ENCODE data around the gene SPCS3.
"Not testable (repeated sequence)": the region's sequence is repeated elsewhere in the genome, so short reads cannot be mapped to it uniquely, and the experiment has no call there.

SPCS3 gene

DNA sequence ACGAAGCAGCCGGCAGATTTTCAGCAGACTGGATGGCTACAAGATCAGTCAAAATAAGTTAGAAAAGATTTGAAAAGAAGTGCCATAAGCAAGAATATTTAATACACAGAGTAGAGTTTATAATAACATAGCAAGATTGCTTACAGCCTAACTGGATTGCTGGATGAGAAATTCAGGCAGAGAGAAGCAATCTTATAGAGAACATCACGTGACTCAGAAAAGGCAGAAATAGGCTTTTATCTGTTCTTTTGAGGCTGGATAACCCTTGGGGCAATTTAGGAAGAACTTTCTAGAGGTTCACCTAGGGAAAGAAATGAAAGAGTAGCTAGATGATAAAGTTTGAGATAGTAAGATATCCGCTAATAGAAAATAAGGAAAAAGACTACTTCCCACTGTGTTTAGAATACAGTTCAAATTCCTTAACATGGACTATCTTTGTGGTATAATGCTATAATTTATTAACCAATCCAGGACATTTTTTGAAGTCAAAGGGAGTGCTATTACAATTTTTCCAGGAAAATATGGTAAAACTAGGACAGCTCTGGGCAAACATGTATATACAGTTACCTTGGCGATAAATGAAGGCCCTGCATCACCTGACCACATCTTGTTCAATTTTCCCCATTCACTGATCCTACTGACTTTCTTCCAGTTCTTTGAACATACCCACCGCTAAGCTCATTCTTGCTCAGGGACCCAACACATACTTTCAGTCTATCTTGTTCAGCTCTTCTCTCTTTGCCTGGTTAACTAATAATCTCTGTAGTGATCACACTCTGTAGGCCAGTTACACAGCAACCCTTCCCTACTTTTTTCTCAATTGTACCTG, 12.7 kb upstream of the SPCS3 start:
- DNase-seq = no peak

DNA sequence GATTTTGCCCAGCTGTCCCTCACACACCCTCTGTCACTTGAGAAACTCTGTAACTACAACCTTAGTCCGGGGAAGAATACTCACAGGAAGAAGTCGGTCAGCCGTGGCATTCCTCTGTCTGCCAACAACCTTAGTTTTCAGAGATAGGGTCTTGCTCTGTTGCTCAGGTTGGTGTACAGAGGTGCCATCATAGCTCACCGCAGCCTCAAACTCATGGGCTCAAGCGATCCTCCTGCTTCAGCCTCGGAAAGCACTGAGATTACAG, 12.2 kb upstream of the SPCS3 start:
- no peak for DNase-seq

DNA sequence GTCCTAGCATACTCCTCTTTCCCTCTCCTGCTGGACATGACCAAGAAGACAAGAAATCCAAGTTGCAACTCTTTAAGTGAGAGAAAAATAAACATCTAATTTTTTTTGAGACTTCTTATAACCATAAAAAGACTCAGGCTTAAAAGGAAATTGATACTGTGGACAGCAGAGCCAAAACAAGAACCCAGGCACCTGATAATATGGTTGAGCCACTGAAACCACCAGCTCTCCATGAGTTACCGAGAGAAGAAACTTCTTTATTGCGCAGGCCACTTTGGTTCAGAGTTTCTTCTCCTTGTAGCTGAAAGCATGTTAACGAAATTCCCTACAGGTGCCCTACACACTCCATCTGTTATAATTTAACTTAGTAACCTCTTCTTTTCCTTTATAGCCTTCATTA, 11.3 kb upstream of the SPCS3 start:
- no peak for DNase-seq

GRCh38 chr4:176309046-176309445, 10.7 kb upstream of the SPCS3 start:
- no peak for DNase-seq

DNA sequence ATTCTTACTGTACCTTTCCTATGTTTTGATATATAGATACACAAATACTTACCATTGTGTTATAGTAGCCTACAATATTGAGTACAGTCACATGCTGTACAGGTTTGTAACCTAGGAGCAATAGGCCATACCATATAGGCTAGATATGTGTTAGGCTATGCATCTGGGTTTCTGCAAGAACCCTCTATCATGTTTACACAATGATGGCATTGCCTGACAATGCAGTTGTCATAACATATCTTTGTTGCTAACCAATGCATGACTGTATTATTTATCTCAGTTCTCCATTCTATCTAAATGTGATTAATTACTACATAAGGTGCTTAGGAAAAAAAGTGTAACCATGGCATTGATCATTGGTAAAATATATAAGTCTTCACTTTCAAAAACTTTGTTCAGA, 10.0 kb upstream of the SPCS3 start:
- DNase-seq = no peak

GRCh38 chr4:176313596-176314336, 6.0 kb upstream of the SPCS3 start:
- DNase-seq = no peak

- no peak for DNase-seq
These were observed 539 bp upstream of the SPCS3 start for GRCh38 chr4:176319151-176319703.

GRCh38 chr4:176320340-176320975, 692 bp downstream of the SPCS3 start:
- DNase-seq = peak; percentile 79

GRCh38 chr4:176320976-176321361, 1.2 kb downstream of the SPCS3 start:
- DNase-seq = no peak

GRCh38 chr4:176321589-176321988, 1.8 kb downstream of the SPCS3 start:
- DNase-seq = no peak

GRCh38 chr4:176323511-176324160, 3.9 kb downstream of the SPCS3 start:
- no peak for DNase-seq

- DNase-seq = not testable (repeated sequence)
These were observed 5.1 kb downstream of the SPCS3 start for GRCh38 chr4:176324876-176325275.

GRCh38 chr4:176333076-176333475, 13.3 kb downstream of the SPCS3 start:
- DNase-seq = no peak

GRCh38 chr4:176334066-176334465, 14.3 kb downstream of the SPCS3 start:
- no peak for DNase-seq

GRCh38 chr4:176335421-176335820, 15.7 kb downstream of the SPCS3 start:
- no peak for DNase-seq

DNA sequence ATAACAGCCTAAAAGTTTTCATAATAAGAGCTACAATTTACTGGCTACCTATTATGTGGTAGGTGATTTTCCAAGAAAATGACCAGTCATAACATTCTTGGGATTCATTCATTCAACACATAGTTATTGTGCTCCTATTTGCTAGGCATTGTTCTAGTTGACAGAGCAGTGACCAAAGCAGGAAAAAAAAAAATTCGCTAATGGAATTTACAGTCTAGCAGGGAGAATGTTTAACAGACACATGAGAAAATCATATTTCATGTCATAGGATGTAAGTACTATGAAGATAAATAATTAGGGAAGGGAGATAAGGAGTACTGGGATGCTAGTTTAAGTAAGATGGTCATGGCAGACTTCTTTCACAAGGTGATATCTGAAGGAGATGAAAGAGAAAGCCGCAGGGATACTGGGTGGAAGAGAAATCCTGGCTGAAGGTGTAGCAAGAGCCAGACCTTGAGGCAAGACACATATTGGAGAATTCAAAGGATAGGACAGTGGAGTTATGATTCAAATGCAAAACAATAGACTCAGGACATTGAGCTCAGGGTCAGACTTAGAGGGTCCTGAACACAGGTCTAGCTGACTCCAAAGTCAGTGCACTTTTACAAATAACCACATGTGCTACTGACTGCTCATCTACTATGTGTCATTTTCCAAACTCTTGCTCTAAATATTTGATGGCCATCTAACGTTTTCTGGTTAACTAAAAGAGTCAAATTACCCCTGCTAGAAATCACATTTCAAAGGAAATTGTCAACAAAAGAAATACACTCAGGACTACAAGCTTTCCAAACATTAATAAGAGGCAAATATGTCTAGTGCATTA, 20.4 kb downstream of the SPCS3 start:
- no peak for DNase-seq

- no peak for DNase-seq
These were observed 21.3 kb downstream of the SPCS3 start for GRCh38 chr4:176340871-176341685.

DNA sequence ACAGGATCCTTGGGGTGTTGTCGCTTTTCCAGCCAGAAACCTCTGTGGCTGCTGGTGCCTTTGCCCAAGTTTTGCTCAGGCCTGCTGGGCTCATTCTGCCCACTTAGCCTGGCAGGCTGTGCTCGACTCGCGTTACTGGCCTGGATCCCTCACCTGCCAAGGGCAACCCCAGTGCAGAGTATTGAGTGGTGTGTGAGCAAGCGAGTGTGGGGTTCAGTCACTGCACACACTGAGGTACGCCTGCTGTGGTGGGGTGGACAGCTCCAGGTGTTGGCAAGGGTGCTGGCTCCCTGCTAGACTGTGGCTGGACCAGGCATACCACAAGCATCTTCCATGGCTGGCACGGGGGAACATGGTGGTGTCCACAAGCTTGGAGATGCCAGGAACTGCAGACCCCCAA, 22.6 kb downstream of the SPCS3 start:
- DNase-seq = no peak

- DNase-seq = no peak
These were observed 23.5 kb downstream of the SPCS3 start for GRCh38 chr4:176343286-176343685.

- DNase-seq = not testable (repeated sequence)
These were observed 25.6 kb downstream of the SPCS3 start for GRCh38 chr4:176345346-176345745.

DNA sequence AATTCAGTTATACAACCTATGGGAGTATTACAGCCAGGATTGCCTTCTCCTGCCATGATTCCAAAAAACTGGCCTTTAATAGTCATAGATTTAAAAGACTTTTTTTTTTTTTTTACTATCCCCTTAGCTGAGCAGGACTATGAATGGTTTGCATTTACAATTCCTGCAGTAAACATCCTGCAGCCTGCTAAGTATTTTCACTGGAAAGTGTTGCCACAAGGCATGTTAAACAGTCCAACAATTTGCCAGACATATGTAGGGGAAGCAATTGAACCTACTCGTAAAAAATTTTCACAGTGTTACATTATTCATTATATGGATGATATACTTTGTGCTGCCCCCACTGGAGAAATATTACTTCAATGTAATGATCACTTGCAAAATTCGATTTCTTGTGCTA, 27.1 kb downstream of the SPCS3 start:
- DNase-seq = not testable (repeated sequence)
